GM20000 (cell line): ENCODE results near the gene DTNA.

ENCODE experiments used
- DNase-seq: peaks from one replicate; pipeline ENCODE4 v3.0.0; 2012; ENCODE audit warnings: low spot score
- CTCF ChIP-seq: IDR thresholded peaks from 2 replicates; pipeline ENCODE4 v1.5.1; 2012; ENCODE audit warnings: mild to moderate bottlenecking, control low read depth; ENCODE audit errors: extremely low read depth, missing control alignments

The DTNA gene

GRCh38 chr18:34866310-34866709 lies 156.2 kb downstream of the DTNA start:
- DNase-seq = no peak

GRCh38 chr18:34866739-34867138 lies 156.6 kb downstream of the DTNA start:
- no peak for DNase-seq
- TF ChIP-seq CTCF = no peak

More at GRCh38 chr18:34866310-34866709, 156.2 kb downstream of the DTNA start:
- TF ChIP-seq CTCF = no peak

GRCh38 chr18:34867520-34867919 lies 157.4 kb downstream of the DTNA start:
- TF ChIP-seq CTCF = peak; percentile 1
- no peak for DNase-seq

GRCh38 chr18:34870555-34871310 lies 160.6 kb downstream of the DTNA start:
- no peak for TF ChIP-seq CTCF
- no peak for DNase-seq

- TF ChIP-seq CTCF = no peak
- DNase-seq = no peak
Measured at GRCh38 chr18:34871435-34871834, 161.3 kb downstream of the DTNA start.

GRCh38 chr18:34872066-34872465 lies 162.0 kb downstream of the DTNA start:
- TF ChIP-seq CTCF = no peak
- DNase-seq = no peak

- TF ChIP-seq CTCF = no peak
- DNase-seq = no peak
Measured at GRCh38 chr18:34873986-34874580, 164.0 kb downstream of the DTNA start.
